Measurements from ENCODE around the gene SQOR.

- TF ChIP-seq EP300 (IDR thresholded peaks at IDR 0.05) (no peak), POLR2AphosphoS5 (IDR thresholded peaks at IDR 0.05) (no peak)
Measured at GRCh38 chr15:45640616-45641015, 5.8 kb downstream of the SQOR start.

Data from suprapubic skin (tissue), 4 donors.